Peyer's patch (tissue), 4 donors: ENCODE results near the gene OR7A10.

ENCODE experiments used
- CTCF ChIP-seq, 6 experiments: fragments of 450-650 bp in 4 of 6; fragments of 200-600 bp in 2 of 6; sonication (generic) in 1 of 6; IDR thresholded peaks; one replicate each; pipeline ENCODE4 v1.5.1; 2017 to 2019; ENCODE audit warnings: antibody characterized with exemption in 6 of 6, mild to moderate bottlenecking in 3 of 6, moderate library complexity in 1 of 6
- POLR2A ChIP-seq, 2 donors: fragments of 450-650 bp; IDR thresholded peaks; one replicate each; pipeline ENCODE4 v1.5.1; 2017; ENCODE audit warnings: antibody characterized with exemption in 2 of 2, mild to moderate bottlenecking in 2 of 2, moderate library complexity in 2 of 2

- TF ChIP-seq CTCF (IDR thresholded peaks at IDR 0.05) (no peak), POLR2A (IDR thresholded peaks at IDR 0.05) (no peak)
Observed at GRCh38 chr19:14818588-14818987, 30.1 kb downstream of the OR7A10 start.
